ENCODE results near the gene ZNF397.
"Not testable (repeated sequence)": the region's sequence is repeated elsewhere in the genome, so short reads cannot be mapped to it uniquely, and the experiment has no call there.

The ZNF397 gene

GRCh38 chr18:35240664-35241447, at the start of gene ZNF397:
Gene ZNF397 (plus strand): TSS chr18:35241034. CDS start chr18:35242471, 1,437 bp downstream.
- DNase-seq (ENCODE audit: low read depth): peak; percentile 91

- DNase-seq (ENCODE audit: low read depth): no peak
Measured at GRCh38 chr18:35191698-35192025, 49.2 kb upstream of the ZNF397 start.

GRCh38 chr18:35192415-35192814, 48.4 kb upstream of the ZNF397 start:
- DNase-seq (ENCODE audit: low read depth): no peak

- DNase-seq (ENCODE audit: low read depth): no peak
Measured at GRCh38 chr18:35193316-35193715, 47.5 kb upstream of the ZNF397 start.

- no peak for DNase-seq (ENCODE audit: low read depth)
Measured at GRCh38 chr18:35197296-35197695, 43.5 kb upstream of the ZNF397 start.

- DNase-seq (ENCODE audit: low read depth): no peak
Measured at GRCh38 chr18:35201256-35201931, 39.4 kb upstream of the ZNF397 start.

GRCh38 chr18:35203067-35203466, 37.8 kb upstream of the ZNF397 start:
- no peak for DNase-seq (ENCODE audit: low read depth)

- DNase-seq (ENCODE audit: low read depth): no peak
Measured at GRCh38 chr18:35205199-35205712, 35.6 kb upstream of the ZNF397 start.

- not testable (repeated sequence) for DNase-seq (ENCODE audit: low read depth)
Measured at GRCh38 chr18:35205746-35206458, 34.9 kb upstream of the ZNF397 start.

GRCh38 chr18:35215026-35215425, 25.8 kb upstream of the ZNF397 start:
- DNase-seq (ENCODE audit: low read depth): no peak

- DNase-seq (ENCODE audit: low read depth): not testable (repeated sequence)
Measured at GRCh38 chr18:35216611-35217010, 24.2 kb upstream of the ZNF397 start.

- DNase-seq (ENCODE audit: low read depth): not testable (repeated sequence)
Measured at GRCh38 chr18:35219331-35219730, 21.5 kb upstream of the ZNF397 start.

GRCh38 chr18:35220424-35220823, 20.4 kb upstream of the ZNF397 start:
- no peak for DNase-seq (ENCODE audit: low read depth)

- no peak for DNase-seq (ENCODE audit: low read depth)
Measured at GRCh38 chr18:35223797-35224196, 17.0 kb upstream of the ZNF397 start.

GRCh38 chr18:35227254-35227653, 13.6 kb upstream of the ZNF397 start:
- DNase-seq (ENCODE audit: low read depth): no peak

- peak; percentile 61 for DNase-seq (ENCODE audit: low read depth)
Measured at GRCh38 chr18:35231052-35231451, 9.8 kb upstream of the ZNF397 start.

- DNase-seq (ENCODE audit: low read depth): no peak
Measured at GRCh38 chr18:35236571-35237363, 4.1 kb upstream of the ZNF397 start.

- DNase-seq (ENCODE audit: low read depth): no peak
Measured at GRCh38 chr18:35239314-35239713, 1.5 kb upstream of the ZNF397 start.

GRCh38 chr18:35241448-35241804, 592 bp downstream of the ZNF397 start:
- no peak for DNase-seq (ENCODE audit: low read depth)

GRCh38 chr18:35242426-35242825, 1.6 kb downstream of the ZNF397 start:
- DNase-seq (ENCODE audit: low read depth): no peak

- DNase-seq (ENCODE audit: low read depth): no peak
Measured at GRCh38 chr18:35244671-35245070, 3.8 kb downstream of the ZNF397 start.

GRCh38 chr18:35245719-35246317, 5.0 kb downstream of the ZNF397 start:
- DNase-seq (ENCODE audit: low read depth): no peak

Measured in activated T-helper 1 cell treated with Interleukin-2 at 50 U/mL for 16 hours (primary cell).